H1 (cell line): Measurements from ENCODE around the gene JMJD1C. TPM values are rescaled to one million over a fixed set of nuclear protein-coding genes. Genes with fewer than 3 reads are reported as not detected.

Source experiments
- CTCF ChIA-PET: fragments of 300-600 bp; sonication (Branson Sonifier 250); formaldehyde crosslinking; loops from one replicate; lab custom pipeline; 2021; ENCODE audit not compliant: partially characterized antibody; lab: Charles Lee
- POLR2A ChIA-PET: fragments of 300-600 bp; sonication (Branson Sonifier 250); formaldehyde crosslinking; loops from one replicate; lab custom pipeline; 2021; ENCODE audit warnings: inconsistent platforms; ENCODE audit not compliant: partially characterized antibody; lab: Charles Lee
- DNase-seq, 2 experiments: peaks; one replicate each; pipeline versions ENCODE4 v3.0.0 to v3.0.0-alpha.2; 2010 to 2022; ENCODE audit warnings: low spot score in 2 of 2, low read depth in 1 of 2, mixed read lengths in 1 of 2
- FAIRE-seq: peaks from 2 replicates; lab custom pipeline; 2011; peaks lifted over from hg19 to GRCh38; lab: Jason Lieb, UNC
- H2AFZ ChIP-seq: 2 replicates; pipeline ENCODE4 v1.8.1; 2012; ENCODE audit warnings: low read length, inconsistent platforms
- H2AK5ac ChIP-seq: 2 replicates; pipeline ENCODE4 v1.6.1; 2013; ENCODE audit warnings: low read depth, low read length
- H2BK120ac ChIP-seq: replicated peaks from 2 replicates; pipeline ENCODE3; 2013; ENCODE audit warnings: low read depth, low read length, inconsistent platforms
- H2BK12ac ChIP-seq: 2 replicates; pipeline ENCODE4 v1.6.1; 2013; ENCODE audit warnings: low read depth, low read length
- H2BK15ac ChIP-seq: 2 replicates; pipeline ENCODE4 v1.6.1; 2013; ENCODE audit warnings: low read length
- H2BK20ac ChIP-seq: 2 replicates; pipeline ENCODE4 v1.6.1; 2013; ENCODE audit warnings: low read length
- H2BK5ac ChIP-seq: 2 replicates; pipeline ENCODE4 v1.6.1; 2013; ENCODE audit warnings: low read depth, low read length
- H3K14ac ChIP-seq: 2 replicates; pipeline ENCODE4 v1.6.1; 2013; ENCODE audit warnings: inconsistent platforms; ENCODE audit not compliant: insufficient read length
- H3K18ac ChIP-seq: 2 replicates; pipeline ENCODE4 v1.6.1; 2013; ENCODE audit warnings: low read length; ENCODE audit errors: extremely low read depth
- H3K23ac ChIP-seq: 2 replicates; pipeline ENCODE4 v1.6.1; 2013; ENCODE audit warnings: inconsistent platforms; ENCODE audit not compliant: insufficient read length
- H3K23me2 ChIP-seq: 2 replicates; pipeline ENCODE4 v1.6.1; 2013; ENCODE audit warnings: low read depth, low read length
- H3K27ac ChIP-seq: 2 replicates; pipeline ENCODE4 v1.6.1; 2011; ENCODE audit warnings: low read depth, low read length, inconsistent platforms
- H3K27me3 ChIP-seq, 4 experiments: replicated peaks in 1 of 4; 1 replicate in 1 of 4; 2 replicates in 3 of 4; pipeline versions ENCODE4 v1.6.1 to v1.8.1; 2011 to 2013; ENCODE audit warnings: low read length in 3 of 4, mild to moderate bottlenecking in 3 of 4, inconsistent platforms in 2 of 4, mixed read lengths in 2 of 4, moderate library complexity in 1 of 4; ENCODE audit not compliant: control insufficient read depth in 3 of 4, insufficient read depth in 3 of 4; ENCODE audit errors: extremely low read depth in 1 of 4
- H3K36me3 ChIP-seq, 4 experiments: 2 replicates each; pipeline versions ENCODE4 v1.6.1 to v1.8.1; 2011 to 2013; ENCODE audit warnings: mild to moderate bottlenecking in 4 of 4, low read length in 3 of 4, moderate library complexity in 2 of 4, control low read depth in 1 of 4, inconsistent platforms in 1 of 4; ENCODE audit not compliant: insufficient read depth in 4 of 4, control insufficient read depth in 2 of 4
- H3K4ac ChIP-seq: replicated peaks from 2 replicates; pipeline ENCODE3; 2013; ENCODE audit warnings: low read length, low read depth, mixed read lengths, inconsistent platforms; ENCODE audit not compliant: insufficient read length
- H3K4me1 ChIP-seq, 4 experiments: replicated peaks in 1 of 4; 1 replicate in 1 of 4; 2 replicates in 3 of 4; pipeline versions ENCODE4 v1.6.1 to v1.8.1; 2011 to 2013; ENCODE audit warnings: low read length in 3 of 4, inconsistent platforms in 2 of 4, mixed read lengths in 1 of 4; ENCODE audit not compliant: insufficient read depth in 4 of 4, control insufficient read depth in 3 of 4
- H3K4me2 ChIP-seq, 2 experiments: 2 replicates each; pipeline versions ENCODE4 v1.6.1 to v1.8.1; 2011 to 2013; ENCODE audit warnings: low read depth in 2 of 2, low read length in 2 of 2, control low read depth in 1 of 2, inconsistent platforms in 1 of 2, mild to moderate bottlenecking in 1 of 2; ENCODE audit not compliant: insufficient read depth in 1 of 2
- H3K4me3 ChIP-seq, 4 experiments: fragments of 200-600, 300-600 bp in 1 of 4; sonication (generic), shearing (Covaris generic), sonication (Bioruptor Twin) in 1 of 4; 2 replicates each; pipeline versions ENCODE4 v1.5.1 to v1.8.1; 2011 to 2016; ENCODE audit warnings: low read length in 4 of 4, low read depth in 3 of 4, control low read depth in 2 of 4, inconsistent platforms in 2 of 4, mild to moderate bottlenecking in 2 of 4, mixed read lengths in 1 of 4, moderate library complexity in 1 of 4; ENCODE audit not compliant: insufficient read depth in 2 of 4; ENCODE audit errors: extremely low read depth in 1 of 4
- H3K56ac ChIP-seq: replicated peaks from 2 replicates; pipeline ENCODE3; 2013; ENCODE audit warnings: low read depth, mild to moderate bottlenecking, mixed read lengths, low read length, inconsistent platforms; ENCODE audit not compliant: insufficient read length
- H3K79me1 ChIP-seq: 2 replicates; pipeline ENCODE4 v1.6.1; 2013; ENCODE audit warnings: low read depth, low read length, control low read depth
- H3K79me2 ChIP-seq, 2 experiments: 2 replicates each; pipeline versions ENCODE4 v1.6.1 to v1.8.1; 2012 to 2013; ENCODE audit warnings: low read length in 2 of 2, mild to moderate bottlenecking in 2 of 2, inconsistent platforms in 1 of 2; ENCODE audit not compliant: insufficient read depth in 2 of 2, control insufficient read depth in 1 of 2
- H3K9ac ChIP-seq, 4 experiments: replicated peaks in 1 of 4; 1 replicate in 1 of 4; 2 replicates in 3 of 4; pipeline versions ENCODE4 v1.6.1 to v1.8.1; 2011 to 2013; ENCODE audit warnings: low read depth in 3 of 4, low read length in 3 of 4, control low read depth in 2 of 4, mild to moderate bottlenecking in 2 of 4, moderate library complexity in 2 of 4, inconsistent platforms in 1 of 4; ENCODE audit errors: extremely low read depth in 1 of 4
- H3K9me3 ChIP-seq, 2 experiments: 2 replicates each; pipeline versions ENCODE4 v1.6.1 to v1.8.1; 2012 to 2013; ENCODE audit warnings: mild to moderate bottlenecking in 2 of 2, moderate library complexity in 2 of 2, control low read depth in 1 of 2, inconsistent platforms in 1 of 2, low read depth in 1 of 2, low read length in 1 of 2, mixed read lengths in 1 of 2; ENCODE audit not compliant: insufficient read depth in 2 of 2
- H4K20me1 ChIP-seq, 2 experiments: replicated peaks in 1 of 2; 2 replicates each; pipeline versions ENCODE3 to v1.8.1; 2011 to 2013; ENCODE audit warnings: inconsistent platforms in 2 of 2, low read length in 2 of 2, mild to moderate bottlenecking in 1 of 2; ENCODE audit not compliant: insufficient read depth in 2 of 2, control insufficient read depth in 1 of 2
- H4K5ac ChIP-seq: 2 replicates; pipeline ENCODE4 v1.6.1; 2013; ENCODE audit warnings: low read length, low read depth, mixed read lengths, inconsistent platforms; ENCODE audit not compliant: insufficient read length
- H4K8ac ChIP-seq: 2 replicates; pipeline ENCODE4 v1.8.0; 2013; ENCODE audit warnings: mild to moderate bottlenecking, moderate library complexity, low read length, inconsistent platforms; ENCODE audit not compliant: insufficient read depth; ENCODE audit errors: extremely low read depth
- H4K91ac ChIP-seq: replicated peaks from 2 replicates; pipeline ENCODE3; 2013; ENCODE audit warnings: low read length, mixed read lengths, inconsistent platforms; ENCODE audit not compliant: insufficient read length
- ATF3 ChIP-seq: IDR thresholded peaks from 2 replicates; pipeline ENCODE4 v1.6.1; 2011; ENCODE audit warnings: low read depth, mild to moderate bottlenecking, low read length; ENCODE audit not compliant: insufficient read depth
- CBX5 ChIP-seq: fragments of 300-800, 300-1000 bp; sonication (generic); IDR thresholded peaks from 2 replicates; pipeline ENCODE4 v1.7.1; 2016; ENCODE audit warnings: antibody characterized with exemption, low read length, low read depth
- CHD2 ChIP-seq: IDR thresholded peaks from 2 replicates; pipeline ENCODE4 v1.6.1; 2012; ENCODE audit warnings: low read length, improper control_type of control experiment
- KDM1A ChIP-seq: fragments of 200-600, 300-600 bp; sonication (generic); IDR thresholded peaks from 2 replicates; pipeline ENCODE4 v1.7.1; 2016; ENCODE audit warnings: mild to moderate bottlenecking, low read length, borderline replicate concordance
- KDM4A ChIP-seq: IDR thresholded peaks from one replicate; pipeline ENCODE4 v1.7.1; 2012; ENCODE audit warnings: low read depth, mild to moderate bottlenecking, moderate library complexity, low read length, inconsistent platforms; ENCODE audit not compliant: severe bottlenecking
- KDM5A ChIP-seq: fragments of 200-600 bp; IDR thresholded peaks from 2 replicates; pipeline ENCODE4 v1.7.1; 2012; ENCODE audit warnings: mild to moderate bottlenecking, low read length, inconsistent platforms, mixed read lengths
- POLR2A ChIP-seq, 2 experiments: IDR thresholded peaks; 1 replicate in 1 of 2; 2 replicates in 1 of 2; pipeline ENCODE4 v1.6.1; 2011; ENCODE audit warnings: low read depth in 2 of 2, low read length in 2 of 2, mild to moderate bottlenecking in 2 of 2; ENCODE audit errors: control extremely low read depth in 1 of 2
- POLR2AphosphoS5 ChIP-seq: IDR thresholded peaks from 2 replicates; pipeline ENCODE4 v1.6.1; 2011; ENCODE audit warnings: low read depth, low read length
- RBBP5 ChIP-seq: IDR thresholded peaks from 2 replicates; pipeline ENCODE4 v1.7.1; 2012; ENCODE audit warnings: low read depth, mild to moderate bottlenecking, inconsistent platforms, low read length, moderate library complexity, borderline replicate concordance
- SUZ12 ChIP-seq: fragments of 200-600 bp; sonication (generic); IDR thresholded peaks from 2 replicates; pipeline ENCODE4 v1.6.1; 2012; ENCODE audit warnings: mild to moderate bottlenecking, inconsistent platforms, low read length, moderate library complexity, mixed read lengths
- TAF7 ChIP-seq: optimal IDR thresholded peaks from 2 replicates; pipeline ENCODE3; 2011; ENCODE audit warnings: low read depth, mild to moderate bottlenecking, inconsistent platforms, low read length, moderate library complexity, borderline replicate concordance
- WGBS, 2 experiments: shearing (Covaris generic) in 1 of 2; methylation state at CpG; one replicate each; pipeline versions ENCODE4 v1.1.6 to v1.1.7; 2013 to 2015; ENCODE audit warnings: low lambda C conversion rate in 2 of 2, mixed read lengths in 2 of 2, inconsistent platforms in 1 of 2, low coverage in 1 of 2, missing lambda C conversion rate in 1 of 2; ENCODE audit not compliant: insufficient replicate concordance in 2 of 2, insufficient coverage in 1 of 2, insufficient read length in 1 of 2; ENCODE audit errors: extremely low coverage in 1 of 2, missing lambda C conversion rate in 1 of 2; 5-methylcytosine and 5-hydroxymethylcytosine counted together
- polyA plus RNA-seq, 7 experiments: library from polyadenylated mRNA; depleted of rRNA in 3 of 7; stranded (reverse) in 5 of 7; unstranded in 2 of 7; fragments of >200 nt in 5 of 7; fragments of 200-250 nt in 2 of 7; gene quantifications; 1 replicate in 5 of 7; 2 replicates in 1 of 7; 4 replicates in 1 of 7; pipeline versions ENCODE4 v1.2.1 to v1.2.3, GENCODE V29; 2011 to 2013; ENCODE audit warnings: missing spikeins in 2 of 7, mixed read lengths in 2 of 7
- total RNA-seq: library from RNA; stranded (reverse); fragmentation: NEBNext Ultra II Directional; extraction: Animal tissue kit (Norgen Biotek cat#: 25700); gene quantifications from 2 replicates; pipeline ENCODE4 v1.2.1, GENCODE V29; 2021
- TF ChIP-seq, protein P1 (sequence below): IDR thresholded peaks from 2 replicates; pipeline ENCODE4 v1.6.1; 2012; ENCODE audit warnings: inconsistent platforms

JMJD1C gene
- total and polyA plus RNA-seq, 2 of the 8 experiments (the other 6 are each of a cell fraction or from before 2014, with no cell fraction given) = 54.5 to 210 TPM

DNA sequence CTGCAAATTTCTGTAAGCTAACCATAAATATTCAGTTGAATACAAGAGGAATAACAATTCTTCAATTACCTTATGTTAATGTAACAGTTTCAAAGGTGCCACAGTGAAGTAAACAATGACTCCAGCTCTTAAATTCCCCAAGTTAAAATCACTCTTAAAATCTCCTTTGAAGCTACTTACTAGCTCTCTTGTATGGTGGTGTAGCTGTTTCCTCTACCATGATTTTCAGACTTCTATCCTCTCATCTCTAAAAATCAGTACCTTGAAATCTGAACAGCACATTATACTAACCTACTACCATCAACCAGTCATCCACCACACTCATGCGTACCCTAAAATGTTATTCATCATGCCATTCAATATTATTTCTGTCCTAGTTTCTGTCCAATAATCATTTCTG, 29.6 kb downstream of the JMJD1C start:
- TF ChIP-seq, protein P1, sequence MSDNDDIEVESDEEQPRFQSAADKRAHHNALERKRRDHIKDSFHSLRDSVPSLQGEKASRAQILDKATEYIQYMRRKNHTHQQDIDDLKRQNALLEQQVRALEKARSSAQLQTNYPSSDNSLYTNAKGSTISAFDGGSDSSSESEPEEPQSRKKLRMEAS = no peak
- no peak for TF ChIP-seq POLR2A (IDR thresholded peaks at IDR 0.05; ENCODE audit: control extremely low read depth in 1 of 2, low read depth in 2 of 2, low read length in 2 of 2)
- no peak for TF ChIP-seq CBX5
- no peak for TF ChIP-seq ATF3
- no peak for TF ChIP-seq SUZ12
- TF ChIP-seq KDM1A = no peak
- no peak for TF ChIP-seq RBBP5
- no peak for TF ChIP-seq KDM4A
- TF ChIP-seq POLR2AphosphoS5 = no peak
- TF ChIP-seq KDM5A = no peak
- TF ChIP-seq CHD2 = no peak
- TF ChIP-seq TAF7 = no peak
- Histone ChIP-seq H2AK5ac (no peak overlapping the region), H3K18ac (no peak overlapping the region), H2BK120ac (no peak overlapping the region), H3K36me3 (no peaks in the 10 kb centered on the region), H2BK5ac (no peak overlapping the region), H4K5ac (peak overlapping the region; percentile 45), H3K27me3 (no peaks in the 10 kb centered on the region), H3K4me2 (0 out of 4 replicates have a peak overlapping the region, but pooled peaks of 1 of the 2 experiments have one; percentile 2), H3K23ac (no peak overlapping the region), H3K79me1 (peaks cover 3% of the 10 kb centered on the region; the same call in 1 of the 2 replicates), H3K9me3 (no peaks in the 10 kb centered on the region), H3K23me2 (no peaks in the 10 kb centered on the region), H3K4me3 (no peak overlapping the region), H2BK12ac (no peak overlapping the region), H4K8ac (no peak overlapping the region), H2BK20ac (no peak overlapping the region), H3K9ac (no peak overlapping the region), H3K79me2 (peaks cover 4 to 95% of the 10 kb centered on the region in 2 experiments; a peak in 3 of 4 replicates), H3K14ac (no peak overlapping the region), H4K91ac (no peak overlapping the region), H4K20me1 (no peaks in the 10 kb centered on the region), H3K56ac (no peak overlapping the region), H2AFZ (no peak overlapping the region), H3K4me1 (peaks cover 0 to 22% (median 11%) of the 10 kb centered on the region in 4 experiments; a peak in 4 of 7 replicates), H3K4ac (no peak overlapping the region), H3K27ac (no peak overlapping the region), H2BK15ac (no peak overlapping the region)
- CTCF ChIA-PET = no interaction called here
- FAIRE-seq (no peak), DNase-seq (no peak)
- 79% methylated on average over 1 of the region's 1 CpG; no CpG with 5 or more reads in 1 of the 2 experiments for WGBS, 2 experiments
- POLR2A ChIA-PET = interaction anchor here (1.9 kb wide), 1 partner anchor 167 kb away, joined by 6 read pairs; no protein-coding TSS in a partner anchor
